ENCODE measurements around the gene GATA3. TPM values are rescaled to one million over a fixed set of nuclear protein-coding genes. Genes with fewer than 3 reads are reported as not detected.
A peak's percentile ranks its signal among the peaks of the same experiment; 100 is the strongest.

The GATA3 gene
- 0.52 TPM for total RNA-seq

DNA sequence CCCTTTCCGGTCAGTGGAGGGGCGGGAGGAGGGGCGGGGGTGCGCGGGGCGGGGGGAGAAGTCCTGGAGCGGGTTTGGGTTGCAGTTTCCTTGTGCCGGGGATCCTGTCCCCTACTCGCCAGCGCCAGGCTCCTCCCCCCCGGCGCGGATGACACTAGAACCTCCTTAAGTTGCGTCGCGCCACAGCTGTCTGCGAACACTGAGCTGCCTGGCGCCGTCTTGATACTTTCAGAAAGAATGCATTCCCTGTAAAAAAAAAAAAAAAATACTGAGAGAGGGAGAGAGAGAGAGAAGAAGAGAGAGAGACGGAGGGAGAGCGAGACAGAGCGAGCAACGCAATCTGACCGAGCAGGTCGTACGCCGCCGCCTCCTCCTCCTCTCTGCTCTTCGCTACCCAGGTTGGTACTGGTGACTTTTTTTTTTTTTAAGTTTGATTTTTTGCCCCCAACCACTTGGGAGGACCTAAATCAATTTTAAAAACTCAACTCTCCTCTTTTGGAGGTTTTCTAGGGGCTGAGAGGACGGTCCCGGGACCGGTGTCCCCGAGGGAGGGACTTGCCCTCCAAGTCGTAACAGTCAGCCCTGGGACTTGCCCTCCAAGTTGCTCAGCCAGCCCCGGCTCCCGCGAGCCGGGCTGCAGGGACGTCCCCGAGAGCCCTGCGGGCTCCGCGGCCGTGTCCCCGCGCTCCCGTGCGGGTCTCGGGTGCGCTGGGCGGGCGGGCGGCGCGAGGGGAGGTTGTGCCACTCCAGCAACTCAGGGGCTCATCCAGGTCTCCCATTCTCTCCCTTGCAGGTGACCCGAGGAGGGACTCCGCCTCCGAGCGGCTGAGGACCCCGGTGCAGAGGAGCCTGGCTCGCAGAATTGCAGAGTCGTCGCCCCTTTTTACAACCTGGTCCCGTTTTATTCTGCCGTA is at the start of gene GATA3:
GATA3 (plus strand) TSS at position 195 of the 914 bp plus-strand sequence. CDS start 968 bp downstream, outside the sequence.
- H3K4me1 ChIP-seq (ENCODE audit: control insufficient read depth in 3 of 3, insufficient read depth in 3 of 3, low read length in 3 of 3) = peaks cover 23 to 34% (median 27%) of the 10 kb centered on the region in 3 donors
- H3K9me3 ChIP-seq (ENCODE audit: control insufficient read depth in 3 of 3, low read length in 3 of 3) = no peaks in the 10 kb centered on the region
- peak within 1 kb of the TSS; percentile 54 to 68 (median 60) for H3K4me3 ChIP-seq (ENCODE audit: low read length in 3 of 3)
- no peaks in the 10 kb centered on the region for H3K36me3 ChIP-seq (ENCODE audit: control insufficient read depth in 3 of 3, insufficient read depth in 3 of 3, low read length in 3 of 3)
- H3K9ac ChIP-seq (ENCODE audit: low read depth in 1 of 3, low read length in 3 of 3) = peak within 1 kb of the TSS in 2 of 3 donors; percentile 25 to 42
- no peak within 1 kb of the TSS for H3K27ac ChIP-seq (ENCODE audit: low read depth, low read length)
- H3K27me3 ChIP-seq (ENCODE audit: control insufficient read depth in 3 of 3, insufficient read depth in 3 of 3, low read length in 3 of 3) = peaks cover 78 to 84% (median 80%) of the 10 kb centered on the region in 3 donors

DNA sequence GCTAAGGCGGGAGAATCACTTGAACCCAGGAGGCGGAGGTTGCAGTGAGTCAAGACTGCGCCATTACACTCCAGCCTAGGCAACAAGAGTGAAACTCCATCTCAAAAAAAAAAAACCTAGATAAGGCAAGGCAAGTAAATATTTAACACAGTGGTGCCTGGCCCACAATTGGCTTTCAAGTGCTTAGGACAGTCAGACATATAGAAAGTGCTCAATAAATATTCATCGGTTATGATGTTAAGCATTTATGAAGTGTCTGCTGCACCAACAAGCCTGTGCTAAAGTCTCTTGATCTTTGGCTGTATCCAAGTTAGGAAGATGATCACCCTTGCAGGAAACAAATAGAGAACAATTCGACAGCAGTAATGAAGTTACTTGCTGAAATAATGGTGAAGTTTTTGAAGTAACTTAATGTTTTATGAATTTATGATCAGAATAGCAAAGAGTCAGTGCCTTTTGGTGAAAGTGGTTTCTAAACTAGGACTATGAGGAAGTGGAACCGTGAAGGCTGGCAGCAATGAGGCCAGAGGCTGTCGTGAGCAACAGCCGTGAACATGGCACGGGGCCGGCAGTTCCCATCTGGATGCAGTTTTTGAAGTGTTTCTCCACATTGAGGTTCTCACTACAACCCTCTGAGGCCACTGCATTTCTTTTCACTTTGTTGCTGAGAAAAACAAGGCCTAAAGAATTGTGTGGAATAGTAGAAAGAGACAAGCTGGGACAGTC is 48.1 kb upstream of the GATA3 start:
- no peak overlapping the region for H3K4me3 ChIP-seq (ENCODE audit: low read length in 3 of 3)

DNA sequence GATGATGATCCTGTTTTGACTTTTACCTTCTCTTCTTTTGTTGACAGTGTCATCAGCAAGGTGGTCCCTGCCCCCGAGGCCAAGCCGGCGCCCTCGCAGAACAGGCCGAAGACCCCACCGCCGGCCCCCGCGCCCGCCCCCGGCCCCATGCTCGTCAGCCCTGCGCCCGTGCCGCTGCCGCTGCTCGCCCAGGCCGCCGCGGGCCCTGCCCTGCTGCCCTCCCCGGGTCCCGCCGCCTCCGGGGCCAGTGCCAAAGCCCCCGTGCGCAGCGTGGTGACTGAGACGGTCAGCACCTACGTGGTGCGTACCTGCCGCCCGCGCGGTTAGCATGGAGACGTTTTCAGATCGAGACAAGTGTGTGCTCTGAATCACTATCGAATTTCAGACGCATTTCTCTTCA is 45.5 kb upstream of the GATA3 start:
- Histone ChIP-seq H3K4me3 (ENCODE audit: low read length in 3 of 3) (no peak overlapping the region), H3K9me3 (ENCODE audit: control insufficient read depth in 3 of 3, low read length in 3 of 3) (no peaks in the 10 kb centered on the region), H3K27me3 (ENCODE audit: control insufficient read depth in 3 of 3, insufficient read depth in 3 of 3, low read length in 3 of 3) (no peaks in the 10 kb centered on the region), H3K27ac (ENCODE audit: low read depth, low read length) (no peak overlapping the region), H3K9ac (ENCODE audit: low read depth in 1 of 3, low read length in 3 of 3) (no peak overlapping the region), H3K4me1 (ENCODE audit: control insufficient read depth in 3 of 3, insufficient read depth in 3 of 3, low read length in 3 of 3) (no peaks in the 10 kb centered on the region), H3K36me3 (ENCODE audit: control insufficient read depth in 3 of 3, insufficient read depth in 3 of 3, low read length in 3 of 3) (peaks cover 5 to 16% (median 14%) of the 10 kb centered on the region in 3 donors)

More for the DNA sequence above, 48.1 kb upstream of the GATA3 start:
- Histone ChIP-seq H3K27ac (ENCODE audit: low read depth, low read length) (no peak overlapping the region), H3K4me1 (ENCODE audit: control insufficient read depth in 3 of 3, insufficient read depth in 3 of 3, low read length in 3 of 3) (no peaks in the 10 kb centered on the region), H3K27me3 (ENCODE audit: control insufficient read depth in 3 of 3, insufficient read depth in 3 of 3, low read length in 3 of 3) (no peaks in the 10 kb centered on the region), H3K9ac (ENCODE audit: low read depth in 1 of 3, low read length in 3 of 3) (no peak overlapping the region), H3K9me3 (ENCODE audit: control insufficient read depth in 3 of 3, low read length in 3 of 3) (no peaks in the 10 kb centered on the region), H3K36me3 (ENCODE audit: control insufficient read depth in 3 of 3, insufficient read depth in 3 of 3, low read length in 3 of 3) (peaks cover 2 to 9% (median 3%) of the 10 kb centered on the region in 3 donors)

DNA sequence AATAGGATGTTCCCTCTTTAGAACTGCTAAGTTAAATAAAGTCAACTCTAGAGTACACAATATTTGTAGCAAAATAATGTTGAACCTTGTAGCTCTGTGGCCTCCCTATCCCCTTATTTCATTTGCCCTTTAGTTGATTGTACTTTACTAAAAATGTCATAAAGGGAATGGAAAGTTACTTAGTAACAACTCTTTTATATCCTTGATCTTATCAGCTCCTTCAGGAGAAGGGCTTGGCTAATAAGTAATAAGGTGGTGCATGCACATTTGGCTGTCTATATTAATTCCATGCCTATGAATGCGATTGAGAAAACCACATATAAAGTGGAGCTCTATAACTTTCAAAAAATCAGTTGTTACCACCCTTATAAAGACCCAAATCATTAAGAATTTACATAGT is 41.5 kb upstream of the GATA3 start:
- Histone ChIP-seq H3K4me1 (ENCODE audit: control insufficient read depth in 3 of 3, insufficient read depth in 3 of 3, low read length in 3 of 3) (no peaks in the 10 kb centered on the region), H3K9ac (ENCODE audit: low read depth in 1 of 3, low read length in 3 of 3) (no peak overlapping the region), H3K9me3 (ENCODE audit: control insufficient read depth in 3 of 3, low read length in 3 of 3) (no peaks in the 10 kb centered on the region), H3K27ac (ENCODE audit: low read depth, low read length) (no peak overlapping the region), H3K27me3 (ENCODE audit: control insufficient read depth in 3 of 3, insufficient read depth in 3 of 3, low read length in 3 of 3) (no peaks in the 10 kb centered on the region), H3K4me3 (ENCODE audit: low read length in 3 of 3) (no peak overlapping the region), H3K36me3 (ENCODE audit: control insufficient read depth in 3 of 3, insufficient read depth in 3 of 3, low read length in 3 of 3) (peaks cover 9 to 25% (median 24%) of the 10 kb centered on the region in 3 donors)

DNA sequence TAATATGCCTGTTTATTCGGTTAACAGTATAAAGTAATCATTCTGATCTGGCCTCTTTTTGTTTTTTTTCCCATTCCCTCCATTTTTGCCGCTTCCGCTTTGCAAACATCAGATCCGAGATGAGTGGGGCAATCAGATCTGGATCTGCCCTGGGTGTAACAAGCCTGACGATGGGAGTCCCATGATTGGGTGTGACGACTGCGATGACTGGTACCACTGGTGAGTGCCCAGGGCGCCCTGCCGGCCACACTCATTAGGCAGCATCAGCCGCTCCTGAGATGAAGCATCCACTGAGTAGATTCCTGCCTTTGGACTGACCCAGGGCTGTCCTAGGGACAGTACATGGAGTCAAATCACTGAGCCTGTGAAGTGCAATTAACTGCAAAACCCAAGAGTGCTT is 40.9 kb upstream of the GATA3 start:
- Histone ChIP-seq H3K9ac (ENCODE audit: low read depth in 1 of 3, low read length in 3 of 3) (no peak overlapping the region), H3K4me1 (ENCODE audit: control insufficient read depth in 3 of 3, insufficient read depth in 3 of 3, low read length in 3 of 3) (no peaks in the 10 kb centered on the region), H3K9me3 (ENCODE audit: control insufficient read depth in 3 of 3, low read length in 3 of 3) (no peaks in the 10 kb centered on the region), H3K27me3 (ENCODE audit: control insufficient read depth in 3 of 3, insufficient read depth in 3 of 3, low read length in 3 of 3) (no peaks in the 10 kb centered on the region), H3K36me3 (ENCODE audit: control insufficient read depth in 3 of 3, insufficient read depth in 3 of 3, low read length in 3 of 3) (peaks cover 9 to 25% (median 22%) of the 10 kb centered on the region in 3 donors), H3K4me3 (ENCODE audit: low read length in 3 of 3) (no peak overlapping the region), H3K27ac (ENCODE audit: low read depth, low read length) (no peak overlapping the region)

DNA sequence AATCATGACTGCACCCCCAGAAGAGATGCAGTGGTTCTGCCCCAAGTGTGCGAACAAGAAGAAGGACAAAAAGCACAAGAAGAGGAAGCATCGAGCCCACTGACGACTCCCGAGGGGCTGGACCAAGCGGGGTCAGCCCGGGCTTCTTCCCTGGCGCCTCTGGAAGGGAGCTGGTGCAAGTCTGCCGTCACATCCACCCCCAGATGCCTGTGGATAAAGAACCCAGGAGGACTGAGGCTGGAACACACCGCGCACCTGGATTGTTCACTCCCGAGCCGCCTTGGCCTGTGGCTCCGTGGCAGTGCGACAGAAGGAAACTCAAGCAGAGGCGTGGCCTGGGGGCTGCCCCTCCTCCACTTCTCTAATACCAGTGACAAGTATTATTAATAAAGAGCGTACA is 39.8 kb upstream of the GATA3 start:
- Histone ChIP-seq H3K36me3 (ENCODE audit: control insufficient read depth in 3 of 3, insufficient read depth in 3 of 3, low read length in 3 of 3) (peaks cover 9 to 22% (median 19%) of the 10 kb centered on the region in 3 donors), H3K27ac (ENCODE audit: low read depth, low read length) (no peak overlapping the region), H3K4me1 (ENCODE audit: control insufficient read depth in 3 of 3, insufficient read depth in 3 of 3, low read length in 3 of 3) (no peaks in the 10 kb centered on the region), H3K27me3 (ENCODE audit: control insufficient read depth in 3 of 3, insufficient read depth in 3 of 3, low read length in 3 of 3) (no peaks in the 10 kb centered on the region), H3K9ac (ENCODE audit: low read depth in 1 of 3, low read length in 3 of 3) (no peak overlapping the region), H3K9me3 (ENCODE audit: control insufficient read depth in 3 of 3, low read length in 3 of 3) (no peaks in the 10 kb centered on the region), H3K4me3 (ENCODE audit: low read length in 3 of 3) (no peak overlapping the region)

DNA sequence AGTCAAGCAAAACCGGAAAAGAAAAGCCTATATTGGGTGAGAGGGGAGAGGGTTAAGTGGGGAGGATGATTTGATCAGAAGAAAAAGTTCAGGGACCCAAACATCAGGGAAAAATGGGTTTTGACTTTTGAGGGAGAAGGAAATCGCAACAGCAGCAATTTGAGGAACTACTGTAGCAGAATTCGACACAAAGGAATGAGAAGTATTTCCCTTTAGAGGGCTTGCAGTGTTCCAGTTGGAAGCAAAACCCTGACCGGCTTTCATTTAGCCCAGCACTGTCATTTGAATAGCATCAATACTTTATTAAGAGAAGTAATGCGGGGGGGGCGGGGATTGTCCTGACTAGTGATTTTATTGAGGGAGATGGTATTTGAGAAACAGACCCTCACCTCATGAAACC is 37.2 kb upstream of the GATA3 start:
- Histone ChIP-seq H3K27me3 (ENCODE audit: control insufficient read depth in 3 of 3, insufficient read depth in 3 of 3, low read length in 3 of 3) (no peaks in the 10 kb centered on the region), H3K9me3 (ENCODE audit: control insufficient read depth in 3 of 3, low read length in 3 of 3) (no peaks in the 10 kb centered on the region), H3K27ac (ENCODE audit: low read depth, low read length) (no peak overlapping the region), H3K4me1 (ENCODE audit: control insufficient read depth in 3 of 3, insufficient read depth in 3 of 3, low read length in 3 of 3) (no peaks in the 10 kb centered on the region), H3K36me3 (ENCODE audit: control insufficient read depth in 3 of 3, insufficient read depth in 3 of 3, low read length in 3 of 3) (peaks cover 7 to 18% (median 15%) of the 10 kb centered on the region in 3 donors), H3K9ac (ENCODE audit: low read depth in 1 of 3, low read length in 3 of 3) (no peak overlapping the region), H3K4me3 (ENCODE audit: low read length in 3 of 3) (no peak overlapping the region)

DNA sequence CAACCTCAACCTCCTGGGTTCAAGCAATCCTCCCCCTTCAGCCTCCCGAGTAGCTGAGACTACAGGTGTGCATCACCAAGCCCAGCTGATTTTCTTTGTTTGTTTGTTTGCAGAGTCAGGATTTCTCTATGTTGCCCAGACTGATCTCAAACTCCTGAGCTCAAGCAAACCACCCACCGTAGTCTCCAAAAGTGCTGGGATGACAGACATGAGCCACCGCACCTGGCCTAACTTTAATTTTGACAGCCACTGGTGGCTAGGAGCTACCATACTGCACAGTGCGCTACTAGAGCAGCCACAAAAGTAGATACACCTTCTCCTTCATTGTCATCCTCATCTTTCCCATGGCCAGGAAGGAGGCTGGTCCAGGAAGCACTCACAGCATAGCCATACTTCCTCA is 31.2 kb upstream of the GATA3 start:
- no peaks in the 10 kb centered on the region for H3K4me1 ChIP-seq (ENCODE audit: control insufficient read depth in 3 of 3, insufficient read depth in 3 of 3, low read length in 3 of 3)
- peaks cover 14 to 23% (median 21%) of the 10 kb centered on the region in 3 donors for H3K27me3 ChIP-seq (ENCODE audit: control insufficient read depth in 3 of 3, insufficient read depth in 3 of 3, low read length in 3 of 3)
- no peak overlapping the region for H3K9ac ChIP-seq (ENCODE audit: low read depth in 1 of 3, low read length in 3 of 3)
- no peak overlapping the region for H3K27ac ChIP-seq (ENCODE audit: low read depth, low read length)
- no peaks in the 10 kb centered on the region for H3K36me3 ChIP-seq (ENCODE audit: control insufficient read depth in 3 of 3, insufficient read depth in 3 of 3, low read length in 3 of 3)
- H3K9me3 ChIP-seq (ENCODE audit: control insufficient read depth in 3 of 3, low read length in 3 of 3) = no peaks in the 10 kb centered on the region
- no peak overlapping the region for H3K4me3 ChIP-seq (ENCODE audit: low read length in 3 of 3)

DNA sequence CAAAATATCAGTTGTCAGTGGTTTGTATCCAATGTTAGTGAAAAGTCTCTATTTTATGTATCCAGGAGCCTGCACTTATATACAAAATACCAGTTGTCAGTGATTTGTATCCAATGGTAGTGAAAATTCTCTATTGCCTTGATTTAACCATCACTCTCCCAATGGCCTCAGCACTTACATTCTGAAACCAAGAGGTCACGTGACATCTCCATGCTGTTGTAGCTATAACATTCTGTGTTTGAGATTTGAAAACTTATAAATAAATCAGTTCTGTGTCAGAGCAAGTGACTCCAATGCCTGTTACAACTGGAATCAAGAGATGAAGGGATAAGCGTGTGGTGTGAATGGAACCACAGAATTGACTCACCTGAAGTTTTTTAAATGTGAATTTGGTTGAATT is 30.6 kb upstream of the GATA3 start:
- Histone ChIP-seq H3K4me1 (ENCODE audit: control insufficient read depth in 3 of 3, insufficient read depth in 3 of 3, low read length in 3 of 3) (no peaks in the 10 kb centered on the region), H3K36me3 (ENCODE audit: control insufficient read depth in 3 of 3, insufficient read depth in 3 of 3, low read length in 3 of 3) (no peaks in the 10 kb centered on the region), H3K9me3 (ENCODE audit: control insufficient read depth in 3 of 3, low read length in 3 of 3) (no peaks in the 10 kb centered on the region), H3K27me3 (ENCODE audit: control insufficient read depth in 3 of 3, insufficient read depth in 3 of 3, low read length in 3 of 3) (peaks cover 14 to 23% (median 21%) of the 10 kb centered on the region in 3 donors), H3K4me3 (ENCODE audit: low read length in 3 of 3) (no peak overlapping the region), H3K27ac (ENCODE audit: low read depth, low read length) (no peak overlapping the region), H3K9ac (ENCODE audit: low read depth in 1 of 3, low read length in 3 of 3) (no peak overlapping the region)
